ENCODE data around the gene NUDT6.

GRCh38 chr4:122968227-122968812 is 45.9 kb upstream of the NUDT6 start:
- no peak for TF ChIP-seq CTCF (IDR thresholded peaks at IDR 0.05; ENCODE audit: insufficient read depth, low read depth, low read length)
- TF ChIP-seq EZH2 (IDR thresholded peaks at IDR 0.05; ENCODE audit: insufficient read depth, low read length): no peak

Measured in astrocyte (in vitro differentiated cells and primary cell).